Stimulated activated CD4-positive, alpha-beta T cell treated with anti-CD3 and anti-CD28 coated beads, TNF-alpha, amount 100 ng/mL, for 1 hour (primary cell): ENCODE results near the gene BPIFB3.

Source experiments
- DNase-seq, 3 donors: peaks; one replicate each; pipeline ENCODE4 v3.0.0-alpha.2; 2020; ENCODE audit warnings: low read depth in 3 of 3, low spot score in 1 of 3

The BPIFB3 gene

GRCh38 chr20:33061658-33062028 is 7.9 kb downstream of the BPIFB3 start:
- no peak for DNase-seq

GRCh38 chr20:33062105-33062824 is 8.6 kb downstream of the BPIFB3 start:
- DNase-seq, result no peak

- DNase-seq, result no peak
Observed at GRCh38 chr20:33062825-33063149, 9.1 kb downstream of the BPIFB3 start.

GRCh38 chr20:33063271-33063670 is 9.6 kb downstream of the BPIFB3 start:
- no peak for DNase-seq

- DNase-seq, result no peak
Observed at GRCh38 chr20:33064572-33065287, 11.0 kb downstream of the BPIFB3 start.

- DNase-seq, result no peak
Observed at GRCh38 chr20:33065785-33066184, 12.1 kb downstream of the BPIFB3 start.

- DNase-seq, result no peak
Observed at GRCh38 chr20:33067806-33068205, 14.1 kb downstream of the BPIFB3 start.

- DNase-seq, result no peak
Observed at GRCh38 chr20:33068251-33068939, 14.7 kb downstream of the BPIFB3 start.

- DNase-seq, result no peak
Observed at GRCh38 chr20:33069673-33070072, 16.0 kb downstream of the BPIFB3 start.

GRCh38 chr20:33070111-33071053 is 16.7 kb downstream of the BPIFB3 start:
- DNase-seq, result no peak

GRCh38 chr20:33071198-33071597 is 17.5 kb downstream of the BPIFB3 start:
- no peak for DNase-seq

- DNase-seq, result no peak
Observed at GRCh38 chr20:33072362-33072761, 18.7 kb downstream of the BPIFB3 start.

- no peak for DNase-seq
Observed at GRCh38 chr20:33072813-33073212, 19.1 kb downstream of the BPIFB3 start.

GRCh38 chr20:33074675-33075074 is 21.0 kb downstream of the BPIFB3 start:
- DNase-seq, result no peak

- no peak for DNase-seq
Observed at GRCh38 chr20:33075281-33075680, 21.6 kb downstream of the BPIFB3 start.

- no peak for DNase-seq
Observed at GRCh38 chr20:33076662-33077372, 23.1 kb downstream of the BPIFB3 start.

- DNase-seq, result no peak
Observed at GRCh38 chr20:33079259-33079658, 25.6 kb downstream of the BPIFB3 start, which contains the start of gene BPIFB4. Gene BPIFB4 (plus strand): TSS chr20:33079643. CDS start chr20:33081527, 1,884 bp downstream.

- no peak for DNase-seq
Observed at GRCh38 chr20:33081411-33082154, 27.9 kb downstream of the BPIFB3 start.

- DNase-seq, result no peak
Observed at GRCh38 chr20:33082546-33082945, 28.8 kb downstream of the BPIFB3 start.
